Fibroblast of lung (primary cell): ENCODE measurements around the gene RHOXF1. TPM values are rescaled to one million over a fixed set of nuclear protein-coding genes. Genes with fewer than 3 reads are reported as not detected.
"Not testable (repeated sequence)": the region's sequence is repeated elsewhere in the genome, so short reads cannot be mapped to it uniquely, and the experiment has no call there.

Source experiments
- DNase-seq, 2 donors: peaks; one replicate each; pipeline versions ENCODE4 v3.0.0 to v3.0.0-alpha.2; 2010; ENCODE audit warnings: low read depth in 2 of 2
- H2AFZ ChIP-seq: 2 replicates; pipeline ENCODE4 v1.5.1; 2012; ENCODE audit warnings: low read length, control low read depth, inconsistent platforms
- H3K27ac ChIP-seq: 2 replicates; pipeline ENCODE4 v1.5.1; 2011; ENCODE audit warnings: low read length, control low read depth; ENCODE audit not compliant: insufficient read depth
- H3K27me3 ChIP-seq: 2 replicates; pipeline ENCODE4 v1.5.1; 2011; ENCODE audit warnings: mild to moderate bottlenecking, low read length; ENCODE audit not compliant: control insufficient read depth, insufficient read depth
- H3K36me3 ChIP-seq: 2 replicates; pipeline ENCODE4 v1.5.1; 2011; ENCODE audit warnings: low read length; ENCODE audit not compliant: control insufficient read depth, insufficient read depth
- H3K4me1 ChIP-seq: 2 replicates; pipeline ENCODE4 v1.5.1; 2011; ENCODE audit warnings: low read length; ENCODE audit not compliant: control insufficient read depth, insufficient read depth; ENCODE audit errors: extremely low read depth
- H3K4me2 ChIP-seq: 2 replicates; pipeline ENCODE4 v1.5.1; 2011; ENCODE audit warnings: low read length, control low read depth; ENCODE audit not compliant: insufficient read depth; ENCODE audit errors: extremely low read depth
- H3K4me3 ChIP-seq, 4 experiments: fragments of 200-600 bp in 1 of 4; sonication (generic) in 1 of 4; replicated peaks in 1 of 4; 2 replicates each; pipeline ENCODE4 v1.5.1; 2011 to 2016; ENCODE audit warnings: low read length in 4 of 4, low read depth in 3 of 4, mild to moderate bottlenecking in 3 of 4, control low read depth in 2 of 4, inconsistent platforms in 1 of 4, mixed read lengths in 1 of 4; ENCODE audit not compliant: insufficient read depth in 1 of 4; ENCODE audit errors: control extremely low read depth in 1 of 4
- H3K79me2 ChIP-seq: 2 replicates; pipeline ENCODE4 v1.5.1; 2012; ENCODE audit warnings: mild to moderate bottlenecking, low read length, inconsistent platforms; ENCODE audit not compliant: control insufficient read depth, insufficient read depth
- H3K9ac ChIP-seq: 2 replicates; pipeline ENCODE4 v1.5.1; 2011; ENCODE audit warnings: mild to moderate bottlenecking, low read length, control low read depth; ENCODE audit not compliant: insufficient read depth
- H3K9me3 ChIP-seq: 2 replicates; pipeline ENCODE4 v1.5.1; 2012; ENCODE audit warnings: low read depth, low read length; ENCODE audit not compliant: control insufficient read depth, insufficient read depth
- H4K20me1 ChIP-seq: 2 replicates; pipeline ENCODE4 v1.5.1; 2011; ENCODE audit warnings: low read length; ENCODE audit not compliant: control insufficient read depth, insufficient read depth; ENCODE audit errors: extremely low read depth
- CTCF ChIP-seq, 2 donors: IDR thresholded peaks in 1 of 2; conservative IDR thresholded peaks in 1 of 2; 1 replicate in 1 of 2; 2 replicates in 1 of 2; pipeline ENCODE4 v1.5.1; 2011 to 2012; ENCODE audit warnings: low read length in 2 of 2, control low read depth in 1 of 2, inconsistent platforms in 1 of 2, low read depth in 1 of 2, mild to moderate bottlenecking in 1 of 2
- EZH2 ChIP-seq: IDR thresholded peaks from 2 replicates; pipeline ENCODE4 v1.5.1; 2012; ENCODE audit warnings: low read length, control low read depth, mild to moderate bottlenecking; ENCODE audit errors: missing control alignments
- polyA plus RNA-seq, 2 donors: library from polyadenylated mRNA; depleted of rRNA in 1 of 2; stranded (reverse) in 1 of 2; unstranded in 1 of 2; fragments of >200 nt; gene quantifications; 2 replicates each; pipeline ENCODE4 v1.2.1, GENCODE V29; 2011 to 2012; ENCODE audit warnings: missing spikeins in 1 of 2
- total RNA-seq: library from RNA; depleted of rRNA; stranded (reverse); fragments of >200 nt; gene quantifications from 2 replicates; pipeline ENCODE4 v1.2.1, GENCODE V29; 2014

The RHOXF1 gene
- total and polyA plus RNA-seq, 2 donors (not counting 1 experiment from before 2014, with no cell fraction given): not detected

- Histone ChIP-seq H3K27me3 (no peaks in the 10 kb centered on the region), H3K36me3 (no peaks in the 10 kb centered on the region), H4K20me1 (no peaks in the 10 kb centered on the region), H3K9ac (no peak overlapping the region), H3K4me2 (no peak overlapping the region), H3K4me1 (no peaks in the 10 kb centered on the region), H3K79me2 (no peaks in the 10 kb centered on the region), H3K9me3 (no peaks in the 10 kb centered on the region), H3K27ac (no peak overlapping the region), H2AFZ (no peak overlapping the region), H3K4me3 (no peak overlapping the region)
- TF ChIP-seq EZH2 (no peak), CTCF (conservative IDR thresholded peaks at IDR 0.05 in 1 of 2, IDR thresholded peaks at IDR 0.05 in 1 of 2; ENCODE audit: low read depth in 1 of 2, low read length in 2 of 2) (no peak)
- no peak for DNase-seq
These were observed 21.1 kb upstream of the RHOXF1 start for GRCh38 chrX:120136840-120137239.

- no peak for DNase-seq
- H3K4me1 ChIP-seq: no peaks in the 10 kb centered on the region
These were observed 20.4 kb upstream of the RHOXF1 start for GRCh38 chrX:120136128-120136527.

GRCh38 chrX:120128306-120128846 lies 12.7 kb upstream of the RHOXF1 start:
- not testable (repeated sequence) for H3K79me2 ChIP-seq, H3K36me3 ChIP-seq, H3K4me2 ChIP-seq, H3K9me3 ChIP-seq, H3K9ac ChIP-seq, H3K4me3 ChIP-seq, H3K27me3 ChIP-seq, H3K4me1 ChIP-seq, H2AFZ ChIP-seq, H3K27ac ChIP-seq, DNase-seq, H4K20me1 ChIP-seq

More at GRCh38 chrX:120136128-120136527, 20.4 kb upstream of the RHOXF1 start:
- no peak overlapping the region for H3K9ac ChIP-seq
- H3K36me3 ChIP-seq: no peaks in the 10 kb centered on the region
- H3K27me3 ChIP-seq: no peaks in the 10 kb centered on the region
- H3K4me2 ChIP-seq: no peak overlapping the region
- no peak overlapping the region for H2AFZ ChIP-seq
- no peaks in the 10 kb centered on the region for H4K20me1 ChIP-seq
- H3K79me2 ChIP-seq: no peaks in the 10 kb centered on the region
- TF ChIP-seq EZH2 (no peak), CTCF (conservative IDR thresholded peaks at IDR 0.05 in 1 of 2, IDR thresholded peaks at IDR 0.05 in 1 of 2; ENCODE audit: low read depth in 1 of 2, low read length in 2 of 2) (no peak)
- no peak overlapping the region for H3K27ac ChIP-seq
- no peak overlapping the region for H3K4me3 ChIP-seq
- H3K9me3 ChIP-seq: no peaks in the 10 kb centered on the region
